GM12891 (cell line): ENCODE measurements around the gene IFRD2.

Experiments
- POLR2A ChIP-seq: IDR thresholded peaks from 2 replicates; pipeline ENCODE4 v1.6.1; 2011; ENCODE audit warnings: low read depth, low read length, control low read depth
- POLR2AphosphoS5 ChIP-seq: IDR thresholded peaks from 2 replicates; pipeline ENCODE4 v1.6.1; 2011; ENCODE audit warnings: low read depth, low read length, control low read depth
- POU2F2 ChIP-seq: IDR thresholded peaks from 2 replicates; pipeline ENCODE4 v1.6.1; 2011; ENCODE audit warnings: low read depth, mild to moderate bottlenecking, control low read depth, low read length, moderate library complexity
- SPI1 ChIP-seq: IDR thresholded peaks from 2 replicates; pipeline ENCODE4 v1.6.1; 2011; ENCODE audit warnings: low read depth, low read length, control low read depth
- TAF1 ChIP-seq: IDR thresholded peaks from 2 replicates; pipeline ENCODE4 v1.6.1; 2011; ENCODE audit warnings: low read depth, low read length, control low read depth

DNA sequence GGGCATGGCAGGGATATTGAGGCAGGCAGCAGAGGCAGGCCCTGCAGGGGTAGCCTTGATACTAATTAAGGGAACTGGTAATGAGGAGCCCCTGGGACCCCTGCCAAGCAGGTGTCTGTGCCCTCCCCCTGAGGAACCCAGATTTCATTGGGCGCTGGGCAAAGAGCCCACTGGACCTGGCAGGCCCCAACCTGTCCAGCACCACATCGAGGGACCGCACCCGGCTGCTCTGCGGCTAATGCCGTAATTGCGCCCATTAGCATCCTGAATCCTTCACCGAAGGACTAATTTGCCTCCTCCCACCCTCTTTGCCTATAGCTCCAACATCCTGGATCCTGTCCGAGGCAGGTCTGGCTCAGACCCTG, 37.0 kb downstream of the IFRD2 start:
- TF ChIP-seq SPI1 (no peak), POLR2AphosphoS5 (no peak), POLR2A (no peak), TAF1 (no peak), POU2F2 (no peak)
